Erythroblast (primary cell): Measurements from ENCODE around the gene TMEM222.

Experiments used
- GATA1 ChIP-seq: IDR thresholded peaks from 2 replicates; pipeline ENCODE4 v1.6.1; 2011; ENCODE audit warnings: low read depth, mild to moderate bottlenecking, control low read depth, low read length, moderate library complexity
- POLR2A ChIP-seq: IDR thresholded peaks from 2 replicates; pipeline ENCODE4 v1.6.1; 2011; ENCODE audit warnings: mild to moderate bottlenecking, low read length

DNA sequence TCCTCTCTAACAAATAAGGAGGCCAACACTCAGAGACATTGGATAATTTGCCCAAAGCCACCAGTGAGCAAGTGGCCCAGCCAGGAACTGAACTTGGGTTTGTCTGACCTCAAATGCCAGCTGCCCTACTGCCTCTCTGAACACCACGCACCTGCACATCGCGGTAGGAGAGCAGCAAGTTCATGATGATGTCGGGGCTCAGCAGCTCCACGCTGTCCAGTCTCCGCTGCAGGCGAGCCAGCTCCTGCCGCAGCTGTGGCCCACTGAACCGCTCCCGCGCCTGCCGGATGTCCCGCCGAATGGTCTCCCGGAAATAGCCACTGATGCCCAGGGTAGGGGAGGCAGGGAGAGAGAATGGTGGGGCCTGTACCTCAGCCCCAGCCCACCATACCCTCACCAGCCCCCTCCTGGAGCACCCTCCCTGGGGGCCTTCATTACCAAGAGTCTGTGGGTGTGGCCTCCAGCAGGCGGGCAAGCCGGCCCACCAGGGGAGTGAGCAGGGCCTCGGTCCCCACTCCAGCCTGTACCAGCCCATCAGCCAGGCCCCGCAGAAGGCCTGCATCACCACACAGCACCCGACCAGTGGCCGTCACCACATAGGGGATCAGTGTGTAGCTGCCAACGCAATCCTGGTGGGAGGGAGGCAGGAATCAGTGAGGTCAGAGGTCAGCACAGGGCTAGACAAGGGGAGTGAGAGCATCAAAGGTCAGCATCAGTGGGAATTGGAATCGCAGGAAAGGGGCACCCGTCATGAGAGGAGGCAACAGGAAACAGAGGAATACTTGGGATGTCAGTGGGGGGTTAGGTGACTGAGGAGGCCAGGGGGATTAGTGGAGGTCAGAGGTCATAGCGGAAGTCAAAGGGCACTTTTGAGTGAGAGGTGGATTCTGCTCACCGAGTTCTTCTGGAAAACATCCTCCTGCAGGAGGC lies 42.1 kb downstream of the TMEM222 start:
- TF ChIP-seq POLR2A (no peak), GATA1 (no peak)
